SK-N-SH treated with all-trans-retinoic acid at 6 μM for 48 hours (cell line): ENCODE results near the gene DPM3.

Source experiments
- ARNTL ChIP-seq: fragments of 450-650 bp; formaldehyde crosslinking; IDR thresholded peaks from 2 replicates; pipeline ENCODE4 v1.5.0; 2020; ENCODE audit warnings: low read depth, mild to moderate bottlenecking, moderate library complexity, borderline replicate concordance
- CREB5 ChIP-seq: fragments of 250-450 bp; sonication (Bioruptor Pico); IDR thresholded peaks from 2 replicates; pipeline ENCODE4 v1.5.1; 2020; ENCODE audit warnings: low read depth, mild to moderate bottlenecking, moderate library complexity
- CSDC2 ChIP-seq: fragments of 250-450 bp; sonication (Bioruptor Pico); IDR thresholded peaks from 2 replicates; pipeline ENCODE4 v1.5.0; 2020; ENCODE audit warnings: mild to moderate bottlenecking, moderate library complexity
- CSRNP3 ChIP-seq: fragments of 250-450 bp; sonication (Bioruptor Pico); IDR thresholded peaks from 2 replicates; pipeline ENCODE4 v1.5.1; 2021; ENCODE audit warnings: mild to moderate bottlenecking, moderate library complexity
- OSR1 ChIP-seq: fragments of 250-450 bp; sonication (Bioruptor Pico); IDR thresholded peaks from 2 replicates; pipeline ENCODE4 v1.8.0; 2022; ENCODE audit warnings: moderate library complexity, mild to moderate bottlenecking, inconsistent platforms
- PATZ1 ChIP-seq: fragments of 250-450 bp; sonication (Bioruptor Pico); IDR thresholded peaks from 2 replicates; pipeline ENCODE4 v1.8.0; 2020; ENCODE audit warnings: mild to moderate bottlenecking, moderate library complexity, borderline replicate concordance
- PPARA ChIP-seq: fragments of 250-450 bp; sonication (Bioruptor Pico); IDR thresholded peaks from 2 replicates; pipeline ENCODE4 v1.5.0; 2020; ENCODE audit warnings: mild to moderate bottlenecking, borderline replicate concordance
- RARB ChIP-seq: fragments of 250-450 bp; sonication (Bioruptor Pico); IDR thresholded peaks from 2 replicates; pipeline ENCODE4 v1.8.0; 2021; ENCODE audit warnings: mild to moderate bottlenecking, moderate library complexity
- SNAI2 ChIP-seq: fragments of 250-450 bp; sonication (Bioruptor Pico); IDR thresholded peaks from 2 replicates; pipeline ENCODE4 v1.5.0; 2020; ENCODE audit warnings: mild to moderate bottlenecking, moderate library complexity
- TOX ChIP-seq: fragments of 250-450 bp; sonication (Bioruptor Pico); IDR thresholded peaks from 2 replicates; pipeline ENCODE4 v1.8.0; 2021; ENCODE audit warnings: mild to moderate bottlenecking, moderate library complexity, borderline replicate concordance
- ZNF565 ChIP-seq: fragments of 450-650 bp; formaldehyde crosslinking; conservative IDR thresholded peaks from 2 replicates; pipeline ENCODE4 v1.5.0; 2020; ENCODE audit warnings: low read depth, mild to moderate bottlenecking, moderate library complexity

GRCh38 chr1:155176544-155177071 is 36.3 kb upstream of the DPM3 start:
- TF ChIP-seq PPARA (CRISPR knock-in tag) (no peak), ZNF565 (CRISPR knock-in tag) (no peak), TOX (CRISPR knock-in tag) (no peak), CREB5 (CRISPR knock-in tag) (no peak), PATZ1 (CRISPR knock-in tag) (no peak), RARB (CRISPR knock-in tag) (no peak), SNAI2 (CRISPR knock-in tag) (no peak), CSDC2 (CRISPR knock-in tag) (no peak), ARNTL (CRISPR knock-in tag) (no peak), CSRNP3 (CRISPR knock-in tag) (no peak), OSR1 (CRISPR knock-in tag) (no peak)
